Stimulated activated CD8-positive, alpha-beta memory T cell treated with anti-CD3 and anti-CD28 coated beads, Interleukin-4, amount 100 ng/mL, for 1 hour (primary cell): Measurements from ENCODE around the gene ACTG2.
"Not testable (repeated sequence)": the region's sequence is repeated elsewhere in the genome, so short reads cannot be mapped to it uniquely, and the experiment has no call there.

Source experiments
- DNase-seq, 2 donors: peaks; one replicate each; pipeline ENCODE4 v3.0.0-alpha.2; 2020; ENCODE audit warnings: low read depth in 2 of 2, low spot score in 1 of 2

ACTG2 gene

GRCh38 chr2:73892631-73893329 lies at the start of gene ACTG2:
ACTG2 (plus strand) TSS chr2:73893008; CDS start chr2:73901312, 8,304 bp downstream.
- DNase-seq = no peak

GRCh38 chr2:73844087-73844486 lies 48.7 kb upstream of the ACTG2 start:
- no peak for DNase-seq

GRCh38 chr2:73850009-73850408 lies 42.8 kb upstream of the ACTG2 start:
- no peak for DNase-seq

- no peak for DNase-seq
These were observed 41.5 kb upstream of the ACTG2 start for GRCh38 chr2:73851274-73851673.

- DNase-seq = no peak
These were observed 40.8 kb upstream of the ACTG2 start for GRCh38 chr2:73852020-73852419.

- DNase-seq = no peak
These were observed 37.3 kb upstream of the ACTG2 start for GRCh38 chr2:73855526-73855925.

- no peak for DNase-seq
These were observed 36.6 kb upstream of the ACTG2 start for GRCh38 chr2:73856214-73856613.

- DNase-seq = no peak
These were observed 32.9 kb upstream of the ACTG2 start for GRCh38 chr2:73859721-73860586.

- no peak for DNase-seq
These were observed 29.8 kb upstream of the ACTG2 start for GRCh38 chr2:73862987-73863386.

- no peak for DNase-seq
These were observed 24.4 kb upstream of the ACTG2 start for GRCh38 chr2:73868204-73868978.

- no peak for DNase-seq
These were observed 22.7 kb upstream of the ACTG2 start for GRCh38 chr2:73870084-73870483.

- no peak for DNase-seq
These were observed 15.6 kb upstream of the ACTG2 start for GRCh38 chr2:73877071-73877802.

- not testable (repeated sequence) for DNase-seq
These were observed 14.8 kb upstream of the ACTG2 start for GRCh38 chr2:73877984-73878383.

GRCh38 chr2:73885406-73885805 lies 7.4 kb upstream of the ACTG2 start:
- no peak for DNase-seq

GRCh38 chr2:73886357-73886756 lies 6.5 kb upstream of the ACTG2 start:
- no peak for DNase-seq

- not testable (repeated sequence) for DNase-seq
These were observed 5.0 kb upstream of the ACTG2 start for GRCh38 chr2:73887596-73888353.

- DNase-seq = no peak
These were observed 4.4 kb upstream of the ACTG2 start for GRCh38 chr2:73888388-73888787.

- DNase-seq = no peak
These were observed 3.6 kb upstream of the ACTG2 start for GRCh38 chr2:73889206-73889605.

GRCh38 chr2:73890301-73891092 lies 2.3 kb upstream of the ACTG2 start:
- DNase-seq = no peak
